PC-3 (cell line): Measurements from ENCODE around the gene VEZT. TPM values are rescaled to one million over a fixed set of nuclear protein-coding genes. Genes with fewer than 3 reads are reported as not detected.
"Not testable (repeated sequence)": the region's sequence is repeated elsewhere in the genome, so short reads cannot be mapped to it uniquely, and the experiment has no call there.

Experiments
- ATAC-seq: fragments of 200-7000 bp; cut with Tn5 transposase; 2 replicates; pipeline ENCODE4 v1.9.1; 2020; ENCODE audit warnings: mild to moderate bottlenecking, moderate library complexity
- BruUV-seq: library from RNA; stranded (reverse); fragments of 400-500 nt; replicated peaks from 2 replicates; lab custom pipeline; 2021; lab: Mats Ljungman, UMichigan
- CTCF ChIA-PET: fragments of 300-600 bp; sonication (Branson Sonifier 250); formaldehyde crosslinking; loops from one replicate; lab custom pipeline; 2022; ENCODE audit warnings: antibody characterized with exemption; lab: Charles Lee
- POLR2A ChIA-PET: fragments of 300-600 bp; sonication (Branson Sonifier 250); formaldehyde crosslinking; loops from one replicate; lab custom pipeline; 2022; ENCODE audit warnings: antibody characterized with exemption; ENCODE audit not compliant: unreplicated experiment; lab: Charles Lee
- DNase-seq: peaks from one replicate; pipeline ENCODE4 v3.0.0-alpha.2; 2015
- H2AFZ ChIP-seq: fragments of 300-600 bp; sonication (generic); 2 replicates; pipeline ENCODE4 v1.6.0; 2016; ENCODE audit warnings: antibody characterized with exemption, low read length
- H3F3A ChIP-seq: fragments of 300-600 bp; sonication (generic); one replicate; pipeline ENCODE4 v1.6.0; 2017; ENCODE audit warnings: antibody characterized with exemption, low read length, control low read depth, mild to moderate bottlenecking; ENCODE audit not compliant: unreplicated experiment
- H3K27ac ChIP-seq: fragments of 300-600 bp; sonication (generic); 2 replicates; pipeline ENCODE4 v1.5.1; 2016; ENCODE audit warnings: mild to moderate bottlenecking, low read length
- H3K27me3 ChIP-seq: fragments of 300-600 bp; sonication (generic); 2 replicates; pipeline ENCODE4 v1.6.1; 2016; ENCODE audit warnings: low read length, mixed read lengths
- H3K36me3 ChIP-seq: fragments of 300-600 bp; sonication (generic); 2 replicates; pipeline ENCODE4 v1.6.1; 2016; ENCODE audit warnings: low read depth, mixed run types, low read length, mixed read lengths
- H3K4me1 ChIP-seq: fragments of 300-600 bp; sonication (generic); 2 replicates; pipeline ENCODE4 v1.5.1; 2016; ENCODE audit warnings: low read length; ENCODE audit not compliant: insufficient read depth
- H3K4me2 ChIP-seq: fragments of 300-600 bp; sonication (generic); 2 replicates; pipeline ENCODE4 v1.6.0; 2016; ENCODE audit warnings: low read length
- H3K4me3 ChIP-seq: fragments of 300-600 bp; sonication (generic); 2 replicates; pipeline ENCODE4 v1.5.1; 2016; ENCODE audit warnings: mild to moderate bottlenecking, low read length, mixed read lengths
- H3K79me2 ChIP-seq: fragments of 300-600 bp; sonication (generic); 2 replicates; pipeline ENCODE4 v1.6.1; 2017; ENCODE audit warnings: low read length, mixed read lengths
- H3K9ac ChIP-seq: fragments of 300-600 bp; sonication (generic); 2 replicates; pipeline ENCODE4 v1.6.0; 2016; ENCODE audit warnings: mild to moderate bottlenecking, low read length
- H3K9me2 ChIP-seq: fragments of 300-600 bp; sonication (generic); replicated peaks from 2 replicates; pipeline ENCODE4 v1.6.1; 2016; ENCODE audit warnings: mixed run types, low read length, mixed read lengths
- H3K9me3 ChIP-seq: fragments of 300-600 bp; sonication (generic); 2 replicates; pipeline ENCODE4 v1.6.1; 2016; ENCODE audit warnings: low read length, mixed read lengths
- H4K20me1 ChIP-seq: fragments of 300-600 bp; sonication (generic); 2 replicates; pipeline ENCODE4 v1.6.1; 2016; ENCODE audit warnings: low read length, mixed read lengths
- CTCF ChIP-seq: fragments of 300-600 bp; sonication (generic); conservative IDR thresholded peaks from 2 replicates; pipeline ENCODE4 v1.5.1; 2017; ENCODE audit warnings: antibody characterized with exemption, low read depth, mild to moderate bottlenecking, low read length
- EZH2 ChIP-seq: fragments of 300-600 bp; sonication (generic); IDR thresholded peaks from one replicate; pipeline ENCODE4 v1.6.1; 2017; ENCODE audit warnings: antibody characterized with exemption, mild to moderate bottlenecking, low read length; ENCODE audit not compliant: unreplicated experiment
- EZH2phosphoT487 ChIP-seq: fragments of 300-600 bp; sonication (generic); IDR thresholded peaks from 2 replicates; pipeline ENCODE4 v1.6.1; 2018; ENCODE audit warnings: mild to moderate bottlenecking, antibody characterized with exemption, low read length, borderline replicate concordance
- intact Hi-C: fragments of 100-400 bp; cut with micrococcal nuclease; formaldehyde crosslinking; loops from 2 replicates; pipeline ENCODE4 v1.9.0; 2023
- total RNA-seq: library from RNA; depleted of rRNA; stranded (reverse); fragments of >200 nt; gene quantifications from 2 replicates; pipeline ENCODE4 v1.2.3, GENCODE V29; 2014

VEZT gene
- total RNA-seq, 1 experiment from 2014 or later: 83.6 TPM

- ATAC-seq (no peak), DNase-seq (peak; percentile 16)
- no peak overlapping the region for H3K9ac ChIP-seq
- H4K20me1 ChIP-seq: peaks cover 22% of the 10 kb centered on the region
- no peak overlapping the region for H3K4me3 ChIP-seq
- intact Hi-C loops: no loop called here
- no peaks in the 10 kb centered on the region for H3K9me2 ChIP-seq
- H3K36me3 ChIP-seq: peaks cover 19% of the 10 kb centered on the region
- TF ChIP-seq EZH2phosphoT487 (no peak), CTCF (no peak), EZH2 (no peak)
- H3K4me2 ChIP-seq: no peak overlapping the region
- no peak overlapping the region for H3K27ac ChIP-seq
- ChIA-PET POLR2A (interaction anchor here (0.6 kb wide), 1 partner anchor 12 kb away, joined by 5 read pairs; no protein-coding TSS in a partner anchor), CTCF (no interaction called here)
- no peaks in the 10 kb centered on the region for H3K9me3 ChIP-seq
- H3K4me1 ChIP-seq: no peaks in the 10 kb centered on the region
- H3K79me2 ChIP-seq: peaks cover 83% of the 10 kb centered on the region
- H3K27me3 ChIP-seq: no peaks in the 10 kb centered on the region
- H3F3A ChIP-seq: no peaks in the 10 kb centered on the region
- no TSS peak for BruUV-seq
- no peak overlapping the region for H2AFZ ChIP-seq
Measured at GRCh38 chr12:95231190-95231589, 13.6 kb downstream of the VEZT start.

GRCh38 chr12:95234187-95234586 is 16.6 kb downstream of the VEZT start:
- H3K36me3 ChIP-seq: peaks cover 10% of the 10 kb centered on the region; the same call in 1 of the 2 replicates
- H3K4me2 ChIP-seq, H3K9me3 ChIP-seq, H3K4me1 ChIP-seq, H3K9me2 ChIP-seq, H3K4me3 ChIP-seq, CTCF ChIA-PET, POLR2A ChIA-PET, H3K27me3 ChIP-seq, DNase-seq, H3K9ac ChIP-seq, H3K27ac ChIP-seq, H2AFZ ChIP-seq, H3F3A ChIP-seq, BruUV-seq, ATAC-seq, intact Hi-C loops: not testable (repeated sequence)
- H4K20me1 ChIP-seq: peaks cover 25% of the 10 kb centered on the region
- peaks cover 84% of the 10 kb centered on the region for H3K79me2 ChIP-seq

- H3K27ac ChIP-seq, H3F3A ChIP-seq, intact Hi-C loops, BruUV-seq, H3K4me1 ChIP-seq, ATAC-seq, H3K4me3 ChIP-seq, DNase-seq, H2AFZ ChIP-seq, H3K9me2 ChIP-seq, POLR2A ChIA-PET, CTCF ChIA-PET, H3K9me3 ChIP-seq, H3K27me3 ChIP-seq, H3K4me2 ChIP-seq, H3K9ac ChIP-seq: not testable (repeated sequence)
- Histone ChIP-seq H3K36me3 (peaks cover 12% of the 10 kb centered on the region; the same call in 1 of the 2 replicates), H3K79me2 (peaks cover 84% of the 10 kb centered on the region), H4K20me1 (peaks cover 22% of the 10 kb centered on the region)
Measured at GRCh38 chr12:95235621-95236020, 18.0 kb downstream of the VEZT start.

- Histone ChIP-seq H3K4me3 (no peak overlapping the region), H2AFZ (no peak overlapping the region), H3K4me1 (no peaks in the 10 kb centered on the region), H3K27ac (no peak overlapping the region), H3K9me2 (no peaks in the 10 kb centered on the region), H3K79me2 (peaks cover 84% of the 10 kb centered on the region), H3F3A (no peaks in the 10 kb centered on the region), H3K4me2 (no peak overlapping the region), H3K27me3 (no peaks in the 10 kb centered on the region), H3K9ac (no peak overlapping the region), H3K36me3 (peaks cover 18% of the 10 kb centered on the region), H3K9me3 (no peaks in the 10 kb centered on the region), H4K20me1 (peaks cover 22% of the 10 kb centered on the region)
- TF ChIP-seq EZH2: no peak
- no peak for TF ChIP-seq EZH2phosphoT487
- no peak for TF ChIP-seq CTCF
- no peak for DNase-seq
- no TSS peak for BruUV-seq
- no peak for ATAC-seq
- intact Hi-C loops: no loop called here
- POLR2A ChIA-PET: interaction anchor here (0.7 kb wide), 1 partner anchor 149 kb away, joined by 3 read pairs; no protein-coding TSS in a partner anchor
- CTCF ChIA-PET: interaction anchor here (0.7 kb wide), 1 partner anchor 297 kb away, joined by 4 read pairs; no protein-coding TSS in a partner anchor
Measured at GRCh38 chr12:95237315-95237714, 19.7 kb downstream of the VEZT start.
